Prostate gland (tissue), 2 donors: ENCODE results near the gene RBPJL. TPM values are rescaled to one million over a fixed set of nuclear protein-coding genes. Genes with fewer than 3 reads are reported as not detected.

Experiments
- DNase-seq: peaks from one replicate; pipeline ENCODE4 v3.0.0-alpha.2; 2019; ENCODE audit warnings: low spot score
- H3K27ac ChIP-seq, 2 donors: fragments of 200-600 bp; sonication (generic); 2 replicates each; pipeline ENCODE4 v1.5.1; 2017 to 2019
- H3K27me3 ChIP-seq: fragments of 200-600 bp; sonication (generic); replicated peaks from 2 replicates; pipeline ENCODE4 v1.5.1; 2019; ENCODE audit not compliant: insufficient read depth
- H3K36me3 ChIP-seq, 2 donors: fragments of 200-600 bp; sonication (generic); 1 replicate in 1 of 2; 2 replicates in 1 of 2; pipeline versions ENCODE4 v1.5.1 to v1.8.1; 2017 to 2019
- H3K4me1 ChIP-seq: fragments of 200-600 bp; sonication (generic); replicated peaks from 2 replicates; pipeline ENCODE4 v1.5.1; 2019
- H3K4me3 ChIP-seq, 2 donors: fragments of 200-600 bp; sonication (generic); 2 replicates each; pipeline ENCODE4 v1.5.1; 2017 to 2019
- H3K9me3 ChIP-seq: fragments of 200-600 bp; sonication (generic); 2 replicates; pipeline ENCODE4 v1.5.1; 2017
- CTCF ChIP-seq, 4 experiments: fragments of 200-600 bp in 2 of 4; fragments of 450-650 bp in 2 of 4; sonication (generic) in 2 of 4; IDR thresholded peaks; 1 replicate in 3 of 4; 2 replicates in 1 of 4; pipeline ENCODE4 v1.5.1; 2016 to 2019; ENCODE audit warnings: antibody characterized with exemption in 4 of 4, mild to moderate bottlenecking in 2 of 4, moderate library complexity in 2 of 4
- POLR2A ChIP-seq: fragments of 450-650 bp; IDR thresholded peaks from one replicate; pipeline ENCODE4 v1.6.1; 2016; ENCODE audit warnings: antibody characterized with exemption, mild to moderate bottlenecking
- POLR2AphosphoS5 ChIP-seq: sonication (generic); formaldehyde crosslinking; IDR thresholded peaks from one replicate; pipeline ENCODE4 v1.6.1; 2017; ENCODE audit warnings: antibody characterized with exemption
- WGBS: methylation state at CpG from one replicate; pipeline ENCODE4 v1.1.5; 2018; 5-methylcytosine and 5-hydroxymethylcytosine counted together
- intact Hi-C: fragments of 100-400 bp; cut with DNase I; formaldehyde crosslinking; loops from one replicate; pipeline ENCODE4 v1.14.2; 2022
- total RNA-seq, 2 donors: library from RNA; depleted of rRNA; stranded (reverse); fragments of >200 nt; gene quantifications; one replicate each; pipeline ENCODE4 v1.1.0, GENCODE V29; 2016

The RBPJL gene
- total RNA-seq, 2 donors from 2014 or later = not detected

- intact Hi-C loops = no loop called here
- no peak overlapping the region for H3K4me3 ChIP-seq
- H3K27me3 ChIP-seq = no peaks in the 10 kb centered on the region
- H3K9me3 ChIP-seq = no peaks in the 10 kb centered on the region
- no peak for DNase-seq
- no peak for TF ChIP-seq CTCF (IDR thresholded peaks at IDR 0.05)
- TF ChIP-seq POLR2A = no peak
- no peak for TF ChIP-seq POLR2AphosphoS5
- H3K27ac ChIP-seq = no peak overlapping the region
- no peaks in the 10 kb centered on the region for H3K36me3 ChIP-seq
- 92% methylated on average over 52 of the region's 52 CpGs for WGBS
- no peaks in the 10 kb centered on the region for H3K4me1 ChIP-seq
Observed at GRCh38 chr20:45297786-45298497, 8.7 kb upstream of the RBPJL start.

- Histone ChIP-seq H3K4me3 (no peak overlapping the region), H3K36me3 (no peaks in the 10 kb centered on the region), H3K27me3 (peaks cover 5% of the 10 kb centered on the region), H3K4me1 (no peaks in the 10 kb centered on the region), H3K9me3 (no peaks in the 10 kb centered on the region), H3K27ac (no peak overlapping the region)
- 90% methylated on average over 6 of the region's 6 CpGs for WGBS
- DNase-seq = no peak
- intact Hi-C loops = no loop called here
- TF ChIP-seq CTCF (IDR thresholded peaks at IDR 0.05) (no peak), POLR2AphosphoS5 (no peak), POLR2A (no peak)
Observed at GRCh38 chr20:45299786-45300185, 6.9 kb upstream of the RBPJL start.

GRCh38 chr20:45300961-45301360, 5.7 kb upstream of the RBPJL start:
- Histone ChIP-seq H3K36me3 (no peaks in the 10 kb centered on the region), H3K4me1 (no peaks in the 10 kb centered on the region), H3K27me3 (peaks cover 5% of the 10 kb centered on the region), H3K9me3 (no peaks in the 10 kb centered on the region), H3K4me3 (no peak overlapping the region), H3K27ac (no peak overlapping the region)
- intact Hi-C loops = no loop called here
- no peak for DNase-seq
- WGBS = 17% methylated on average over 4 of the region's 4 CpGs
- no peak for TF ChIP-seq POLR2A
- TF ChIP-seq CTCF (IDR thresholded peaks at IDR 0.05) = no peak
- TF ChIP-seq POLR2AphosphoS5 = no peak

GRCh38 chr20:45301824-45302271, 4.8 kb upstream of the RBPJL start:
- intact Hi-C loops = no loop called here
- WGBS = 88% methylated on average over 5 of the region's 5 CpGs
- Histone ChIP-seq H3K27ac (no peak overlapping the region), H3K4me1 (no peaks in the 10 kb centered on the region), H3K4me3 (no peak overlapping the region), H3K27me3 (peaks cover 11% of the 10 kb centered on the region), H3K9me3 (no peaks in the 10 kb centered on the region), H3K36me3 (no peaks in the 10 kb centered on the region)
- TF ChIP-seq POLR2A (no peak), POLR2AphosphoS5 (no peak), CTCF (IDR thresholded peaks at IDR 0.05) (no peak)
- no peak for DNase-seq
